CD14-positive monocyte (primary cell): ENCODE measurements around the gene ACBD6. TPM values are rescaled to one million over a fixed set of nuclear protein-coding genes. Genes with fewer than 3 reads are reported as not detected.

Experiments
- DNase-seq, 3 donors: peaks; one replicate each; pipeline ENCODE4 v3.0.0-alpha.2; 2011 to 2022
- H2AFZ ChIP-seq: 2 replicates; pipeline ENCODE4 v1.6.0; 2012; ENCODE audit warnings: mild to moderate bottlenecking, low read depth, low read length, inconsistent platforms; ENCODE audit not compliant: insufficient read depth, poor library complexity, severe bottlenecking
- H3K27ac ChIP-seq, 2 donors: 1 replicate in 1 of 2; 2 replicates in 1 of 2; pipeline ENCODE4 v1.5.1; 2012 to 2013; ENCODE audit warnings: low read length in 2 of 2, control low read depth in 1 of 2, inconsistent platforms in 1 of 2, low read depth in 1 of 2, mild to moderate bottlenecking in 1 of 2
- H3K27me3 ChIP-seq, 2 donors: one replicate each; pipeline versions ENCODE4 v1.6.0 to v1.6.1; 2011 to 2013; ENCODE audit warnings: low read length in 2 of 2; ENCODE audit not compliant: control insufficient read depth in 2 of 2, insufficient read depth in 2 of 2
- H3K36me3 ChIP-seq, 2 donors: replicated peaks in 1 of 2; 1 replicate in 1 of 2; 2 replicates in 1 of 2; pipeline versions ENCODE4 v1.5.1 to v1.6.1; 2012 to 2013; ENCODE audit warnings: low read length in 2 of 2, control low read depth in 1 of 2, inconsistent platforms in 1 of 2, mild to moderate bottlenecking in 1 of 2; ENCODE audit not compliant: insufficient read depth in 2 of 2, control insufficient read depth in 1 of 2
- H3K4me1 ChIP-seq, 2 donors: 1 replicate in 1 of 2; 2 replicates in 1 of 2; pipeline versions ENCODE4 v1.5.1 to v1.6.1; 2012 to 2013; ENCODE audit warnings: low read length in 2 of 2, control low read depth in 1 of 2, inconsistent platforms in 1 of 2, mild to moderate bottlenecking in 1 of 2, moderate library complexity in 1 of 2; ENCODE audit not compliant: insufficient read depth in 2 of 2, control insufficient read depth in 1 of 2
- H3K4me2 ChIP-seq: replicated peaks from 2 replicates; pipeline ENCODE3; 2012; ENCODE audit warnings: low read length, moderate library complexity, mild to moderate bottlenecking; ENCODE audit not compliant: poor library complexity, severe bottlenecking; ENCODE audit errors: extremely low read depth
- H3K4me3 ChIP-seq, 3 experiments: fragments of 200-600 bp in 1 of 3; sonication (generic) in 1 of 3; replicated peaks in 1 of 3; 1 replicate in 2 of 3; 2 replicates in 1 of 3; pipeline ENCODE4 v1.5.1; 2011 to 2013; ENCODE audit warnings: low read length in 3 of 3, mild to moderate bottlenecking in 3 of 3, control low read depth in 2 of 3, low read depth in 2 of 3, inconsistent platforms in 1 of 3, moderate library complexity in 1 of 3
- H3K79me2 ChIP-seq: 2 replicates; pipeline ENCODE4 v1.6.0; 2012; ENCODE audit warnings: mild to moderate bottlenecking, control low read depth, inconsistent platforms, low read length, moderate library complexity; ENCODE audit not compliant: insufficient read depth
- H3K9ac ChIP-seq: 2 replicates; pipeline ENCODE4 v1.6.0; 2017; ENCODE audit warnings: low read length, mild to moderate bottlenecking; ENCODE audit not compliant: insufficient read depth, poor library complexity, severe bottlenecking
- H3K9me3 ChIP-seq, 2 donors: replicated peaks in 1 of 2; 1 replicate in 1 of 2; 2 replicates in 1 of 2; pipeline versions ENCODE4 v1.5.1 to v1.6.1; 2012 to 2013; ENCODE audit warnings: low read length in 2 of 2, control low read depth in 1 of 2; ENCODE audit not compliant: control insufficient read depth in 1 of 2, insufficient read depth in 1 of 2
- H4K20me1 ChIP-seq: 2 replicates; pipeline ENCODE4 v1.6.0; 2012; ENCODE audit warnings: mild to moderate bottlenecking, low read length, control low read depth, moderate library complexity; ENCODE audit not compliant: insufficient read depth
- H3K27ac Mint-ChIP-seq, 7 donors: one replicate each; pipeline ENCODE4 v1.8.0; 2020; ENCODE audit warnings: mild to moderate bottlenecking in 7 of 7, mixed read lengths in 7 of 7, moderate library complexity in 6 of 7, inconsistent platforms in 2 of 7
- H3K27me3 Mint-ChIP-seq, 3 donors: one replicate each; pipeline ENCODE4 v1.8.0; 2021 to 2022; ENCODE audit warnings: low read depth in 3 of 3, mild to moderate bottlenecking in 3 of 3, mixed read lengths in 3 of 3, moderate library complexity in 3 of 3, inconsistent platforms in 1 of 3
- H3K36me3 Mint-ChIP-seq, 2 donors: one replicate each; pipeline ENCODE4 v1.8.0; 2020; ENCODE audit warnings: mixed read lengths in 2 of 2, inconsistent platforms in 1 of 2, mild to moderate bottlenecking in 1 of 2
- H3K4me1 Mint-ChIP-seq: one replicate; pipeline ENCODE4 v1.8.0; 2020; ENCODE audit warnings: mild to moderate bottlenecking, mixed read lengths
- H3K4me3 Mint-ChIP-seq, 2 donors: one replicate each; pipeline ENCODE4 v1.8.0; 2020; ENCODE audit warnings: mild to moderate bottlenecking in 2 of 2, mixed read lengths in 2 of 2, moderate library complexity in 1 of 2
- H3K9me3 Mint-ChIP-seq, 7 donors: one replicate each; pipeline ENCODE4 v1.8.0; 2020 to 2022; ENCODE audit warnings: mixed read lengths in 7 of 7, mild to moderate bottlenecking in 6 of 7, moderate library complexity in 6 of 7, inconsistent platforms in 2 of 7
- WGBS: methylation state at CpG from one replicate; pipeline ENCODE4 v1.1.5; 2013; ENCODE audit warnings: missing lambda C conversion rate; ENCODE audit not compliant: insufficient coverage; 5-methylcytosine and 5-hydroxymethylcytosine counted together
- intact Hi-C, 2 donors: fragments of 100-400 bp; cut with micrococcal nuclease; formaldehyde crosslinking; loops; one replicate each; pipeline versions ENCODE4 v1.15.0 to v1.15.1; 2023
- polyA plus RNA-seq, 3 donors: library from polyadenylated mRNA; depleted of rRNA in 1 of 3; unstranded in 2 of 3; stranded (reverse) in 1 of 3; fragments of 300-500 nt in 2 of 3; fragments of >200 nt in 1 of 3; fragmentation: Illumina TruSeq in 2 of 3; gene quantifications; 1 replicate in 2 of 3; 2 replicates in 1 of 3; pipeline ENCODE4 v1.2.3, GENCODE V29; 2012 to 2021
- TF ChIP-seq, protein P1 (sequence below): fragments of 200-600 bp; IDR thresholded peaks from one replicate; pipeline ENCODE4 v1.8.0; 2022; ENCODE audit warnings: antibody characterized with exemption, mild to moderate bottlenecking

ACBD6 gene
- polyA plus RNA-seq, 3 donors = 19.3 to 35.3 (median 19.7) TPM

GRCh38 chr1:180385144-180385543 is 117.2 kb downstream of the ACBD6 start:
- H3K4me3 ChIP-seq = no peak overlapping the region
- peaks cover 0 to 20% of the 10 kb centered on the region in 2 donors for H3K36me3 ChIP-seq
- no peaks in the 10 kb centered on the region for H4K20me1 ChIP-seq
- no peak overlapping the region for H3K27ac Mint-ChIP-seq
- no peak overlapping the region for H3K4me2 ChIP-seq
- H3K4me1 ChIP-seq = no peaks in the 10 kb centered on the region
- H3K36me3 Mint-ChIP-seq = peaks cover 15 to 18% of the 10 kb centered on the region in 2 donors
- intact Hi-C loops = no loop called here
- H3K9me3 ChIP-seq = peaks cover 14 to 23% of the 10 kb centered on the region in 2 donors
- TF ChIP-seq, protein P1, sequence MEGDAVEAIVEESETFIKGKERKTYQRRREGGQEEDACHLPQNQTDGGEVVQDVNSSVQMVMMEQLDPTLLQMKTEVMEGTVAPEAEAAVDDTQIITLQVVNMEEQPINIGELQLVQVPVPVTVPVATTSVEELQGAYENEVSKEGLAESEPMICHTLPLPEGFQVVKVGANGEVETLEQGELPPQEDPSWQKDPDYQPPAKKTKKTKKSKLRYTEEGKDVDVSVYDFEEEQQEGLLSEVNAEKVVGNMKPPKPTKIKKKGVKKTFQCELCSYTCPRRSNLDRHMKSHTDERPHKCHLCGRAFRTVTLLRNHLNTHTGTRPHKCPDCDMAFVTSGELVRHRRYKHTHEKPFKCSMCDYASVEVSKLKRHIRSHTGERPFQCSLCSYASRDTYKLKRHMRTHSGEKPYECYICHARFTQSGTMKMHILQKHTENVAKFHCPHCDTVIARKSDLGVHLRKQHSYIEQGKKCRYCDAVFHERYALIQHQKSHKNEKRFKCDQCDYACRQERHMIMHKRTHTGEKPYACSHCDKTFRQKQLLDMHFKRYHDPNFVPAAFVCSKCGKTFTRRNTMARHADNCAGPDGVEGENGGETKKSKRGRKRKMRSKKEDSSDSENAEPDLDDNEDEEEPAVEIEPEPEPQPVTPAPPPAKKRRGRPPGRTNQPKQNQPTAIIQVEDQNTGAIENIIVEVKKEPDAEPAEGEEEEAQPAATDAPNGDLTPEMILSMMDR = no peak
- H3K27ac ChIP-seq = no peak overlapping the region
- H3K9ac ChIP-seq = no peak overlapping the region
- H3K27me3 Mint-ChIP-seq = peaks cover 0 to 2% (median 0%) of the 10 kb centered on the region in 3 donors
- H3K4me1 Mint-ChIP-seq = peaks cover 2% of the 10 kb centered on the region
- peaks cover 27 to 47% (median 32%) of the 10 kb centered on the region in 7 donors for H3K9me3 Mint-ChIP-seq
- DNase-seq = no peak
- H2AFZ ChIP-seq = no peak overlapping the region
- no peaks in the 10 kb centered on the region for H3K79me2 ChIP-seq
- no peak overlapping the region for H3K4me3 Mint-ChIP-seq
- no peaks in the 10 kb centered on the region for H3K27me3 ChIP-seq

DNA sequence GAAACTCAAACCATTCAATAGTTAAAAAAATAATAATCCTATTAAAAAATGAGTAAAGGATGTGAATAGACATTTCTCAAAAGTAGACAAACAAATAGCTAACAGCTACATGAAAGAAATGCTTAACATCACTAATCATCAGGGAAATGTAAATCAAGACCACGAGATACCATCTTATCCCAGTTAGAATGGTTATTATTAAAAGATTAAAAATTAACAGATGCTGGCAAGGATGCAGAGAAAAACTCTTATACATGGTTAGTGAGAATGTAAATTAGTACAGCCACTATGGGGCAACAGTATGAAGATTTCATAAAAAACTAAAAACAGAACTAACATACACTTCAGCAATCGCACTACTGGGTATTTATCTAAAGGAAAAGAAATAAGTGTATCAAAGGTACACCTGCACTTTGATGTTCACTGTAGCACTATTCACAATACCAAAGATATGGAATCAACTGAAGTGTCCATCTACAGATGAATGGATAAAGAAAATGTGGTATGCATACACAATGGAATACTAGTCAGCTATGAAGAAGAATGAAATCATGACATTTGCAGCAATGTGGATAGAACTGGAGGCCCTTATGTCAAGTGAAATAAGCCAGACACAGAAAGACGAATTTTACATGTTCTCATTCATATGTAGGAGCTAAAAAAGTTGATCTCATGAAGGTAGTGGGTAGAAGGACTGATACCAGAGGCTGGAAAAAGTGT is 117.9 kb downstream of the ACBD6 start:
- Mint-ChIP-seq H3K4me3 (no peak overlapping the region), H3K27ac (no peak overlapping the region), H3K4me1 (peaks cover 2% of the 10 kb centered on the region), H3K27me3 (peaks cover 0 to 2% (median 0%) of the 10 kb centered on the region in 3 donors), H3K9me3 (peaks cover 33 to 54% (median 39%) of the 10 kb centered on the region in 7 donors), H3K36me3 (peaks cover 18 to 24% of the 10 kb centered on the region in 2 donors)
- H3K27ac ChIP-seq = no peak overlapping the region
- no peak overlapping the region for H3K4me2 ChIP-seq
- H3K9ac ChIP-seq = no peak overlapping the region
- WGBS = 80% methylated on average over 1 of the region's 3 CpGs
- TF ChIP-seq, protein P1 = no peak
- no peak overlapping the region for H2AFZ ChIP-seq
- no peak for DNase-seq
- H3K36me3 ChIP-seq = peaks cover 0 to 27% of the 10 kb centered on the region in 2 donors
- no peak overlapping the region for H3K4me3 ChIP-seq
- no peaks in the 10 kb centered on the region for H3K4me1 ChIP-seq
- no peaks in the 10 kb centered on the region for H3K27me3 ChIP-seq
- H3K9me3 ChIP-seq = peaks cover 19 to 30% of the 10 kb centered on the region in 2 donors
- H3K79me2 ChIP-seq = no peaks in the 10 kb centered on the region
- intact Hi-C loops = no loop called here
- no peaks in the 10 kb centered on the region for H4K20me1 ChIP-seq
